Brain microvascular endothelial cell (primary cell): Measurements from ENCODE around the gene WRNIP1.

Source experiments
- DNase-seq: peaks from one replicate; pipeline ENCODE4 v3.0.0-alpha.2; 2020
- H3K27ac ChIP-seq: fragments of 250-450 bp; sonication (Bioruptor Pico); 2 replicates; pipeline ENCODE4 v1.5.1; 2020; ENCODE audit warnings: mild to moderate bottlenecking, moderate library complexity
- H3K27me3 ChIP-seq: fragments of 250-450 bp; sonication (Bioruptor Pico); replicated peaks from 2 replicates; pipeline ENCODE4 v1.5.1; 2020; ENCODE audit warnings: mild to moderate bottlenecking
- H3K36me3 ChIP-seq: fragments of 250-450 bp; sonication (Bioruptor Pico); replicated peaks from 2 replicates; pipeline ENCODE4 v1.5.1; 2020; ENCODE audit warnings: mild to moderate bottlenecking
- H3K4me3 ChIP-seq: 2 replicates; pipeline ENCODE4 v1.5.1; 2011; ENCODE audit warnings: low read depth, mild to moderate bottlenecking, control low read depth, low read length, moderate library complexity
- in situ Hi-C: cut with HindIII; loops from 2 replicates; pipeline ENCODE4 v1.10.0; 2017; ENCODE audit warnings: low sequenced_read_pairs, low pct_ligation_motif_present
- TF ChIP-seq, protein P1 (sequence below): IDR thresholded peaks from 2 replicates; pipeline ENCODE4 v1.5.1; 2011; ENCODE audit warnings: low read depth, mild to moderate bottlenecking, moderate library complexity, low read length, control low read depth, inconsistent platforms; ENCODE audit errors: missing control alignments

WRNIP1 gene

DNA sequence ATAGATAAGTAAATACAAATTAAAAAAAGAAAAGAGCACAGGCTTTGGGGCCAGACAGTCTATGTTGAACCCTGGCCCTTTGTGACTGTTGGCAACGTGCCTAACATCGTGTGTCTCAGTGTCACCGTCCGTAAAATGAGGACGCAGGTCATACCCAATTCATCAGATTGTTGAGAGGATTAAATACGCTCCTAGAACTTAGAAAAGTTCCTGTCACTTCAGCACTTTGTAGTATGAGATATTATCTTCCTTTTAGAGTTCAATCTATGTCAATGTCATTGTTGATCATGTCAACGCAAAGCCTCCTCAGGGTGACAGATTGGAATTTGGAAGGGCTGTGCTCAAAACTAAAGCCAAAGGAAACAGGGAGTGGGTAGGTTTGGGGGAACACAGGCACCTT lies 54.8 kb downstream of the WRNIP1 start:
- in situ Hi-C loops: no loop called here
- H3K27ac ChIP-seq: no peak overlapping the region
- no peak overlapping the region for H3K4me3 ChIP-seq
- no peaks in the 10 kb centered on the region for H3K27me3 ChIP-seq
- no peak for DNase-seq
- TF ChIP-seq, protein P1, sequence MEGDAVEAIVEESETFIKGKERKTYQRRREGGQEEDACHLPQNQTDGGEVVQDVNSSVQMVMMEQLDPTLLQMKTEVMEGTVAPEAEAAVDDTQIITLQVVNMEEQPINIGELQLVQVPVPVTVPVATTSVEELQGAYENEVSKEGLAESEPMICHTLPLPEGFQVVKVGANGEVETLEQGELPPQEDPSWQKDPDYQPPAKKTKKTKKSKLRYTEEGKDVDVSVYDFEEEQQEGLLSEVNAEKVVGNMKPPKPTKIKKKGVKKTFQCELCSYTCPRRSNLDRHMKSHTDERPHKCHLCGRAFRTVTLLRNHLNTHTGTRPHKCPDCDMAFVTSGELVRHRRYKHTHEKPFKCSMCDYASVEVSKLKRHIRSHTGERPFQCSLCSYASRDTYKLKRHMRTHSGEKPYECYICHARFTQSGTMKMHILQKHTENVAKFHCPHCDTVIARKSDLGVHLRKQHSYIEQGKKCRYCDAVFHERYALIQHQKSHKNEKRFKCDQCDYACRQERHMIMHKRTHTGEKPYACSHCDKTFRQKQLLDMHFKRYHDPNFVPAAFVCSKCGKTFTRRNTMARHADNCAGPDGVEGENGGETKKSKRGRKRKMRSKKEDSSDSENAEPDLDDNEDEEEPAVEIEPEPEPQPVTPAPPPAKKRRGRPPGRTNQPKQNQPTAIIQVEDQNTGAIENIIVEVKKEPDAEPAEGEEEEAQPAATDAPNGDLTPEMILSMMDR: no peak
- H3K36me3 ChIP-seq: no peaks in the 10 kb centered on the region

DNA sequence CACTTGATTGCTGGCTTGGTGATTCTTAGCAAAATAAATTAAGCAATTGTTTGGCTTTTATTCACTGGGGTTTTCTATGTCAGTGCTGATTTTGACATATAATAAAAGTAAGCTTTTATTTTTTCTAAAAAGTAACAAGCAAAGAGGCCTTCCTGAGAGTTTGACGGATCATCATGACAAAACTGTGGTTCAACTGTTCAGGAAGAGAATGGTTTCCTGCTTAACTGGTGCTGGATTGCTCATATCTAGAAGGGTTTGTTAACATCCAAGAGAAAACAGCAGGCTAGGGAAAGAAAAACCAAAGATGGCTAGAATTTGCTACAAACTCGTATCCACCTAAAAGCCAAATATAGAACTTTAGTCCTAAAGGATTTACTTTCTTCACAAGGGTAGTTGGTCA lies 55.2 kb downstream of the WRNIP1 start:
- no peak for DNase-seq
- no peak overlapping the region for H3K4me3 ChIP-seq
- H3K36me3 ChIP-seq: no peaks in the 10 kb centered on the region
- in situ Hi-C loops: no loop called here
- no peaks in the 10 kb centered on the region for H3K27me3 ChIP-seq
- TF ChIP-seq, protein P1: no peak
- H3K27ac ChIP-seq: no peak overlapping the region

DNA sequence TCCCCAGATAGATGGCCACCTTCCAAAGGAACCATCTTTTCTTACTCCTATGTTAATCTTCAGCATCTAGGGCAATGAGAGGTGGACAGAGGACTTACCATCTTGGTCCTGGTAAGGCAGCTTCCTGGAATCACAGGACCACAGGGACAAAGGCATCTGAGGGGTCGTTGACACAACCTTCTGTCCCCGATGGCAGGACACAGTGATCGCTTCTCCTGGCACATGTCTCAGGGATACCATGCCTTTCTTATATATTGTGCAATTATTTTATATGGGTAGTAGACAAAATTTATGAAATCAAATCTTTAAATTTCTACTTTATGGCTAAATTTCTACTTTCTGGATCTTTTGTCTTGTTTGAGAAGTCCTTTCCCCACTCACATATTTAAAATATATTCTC lies 56.4 kb downstream of the WRNIP1 start:
- no peak overlapping the region for H3K27ac ChIP-seq
- TF ChIP-seq, protein P1: no peak
- in situ Hi-C loops: no loop called here
- H3K27me3 ChIP-seq: no peaks in the 10 kb centered on the region
- no peak for DNase-seq
- no peak overlapping the region for H3K4me3 ChIP-seq
- H3K36me3 ChIP-seq: no peaks in the 10 kb centered on the region

DNA sequence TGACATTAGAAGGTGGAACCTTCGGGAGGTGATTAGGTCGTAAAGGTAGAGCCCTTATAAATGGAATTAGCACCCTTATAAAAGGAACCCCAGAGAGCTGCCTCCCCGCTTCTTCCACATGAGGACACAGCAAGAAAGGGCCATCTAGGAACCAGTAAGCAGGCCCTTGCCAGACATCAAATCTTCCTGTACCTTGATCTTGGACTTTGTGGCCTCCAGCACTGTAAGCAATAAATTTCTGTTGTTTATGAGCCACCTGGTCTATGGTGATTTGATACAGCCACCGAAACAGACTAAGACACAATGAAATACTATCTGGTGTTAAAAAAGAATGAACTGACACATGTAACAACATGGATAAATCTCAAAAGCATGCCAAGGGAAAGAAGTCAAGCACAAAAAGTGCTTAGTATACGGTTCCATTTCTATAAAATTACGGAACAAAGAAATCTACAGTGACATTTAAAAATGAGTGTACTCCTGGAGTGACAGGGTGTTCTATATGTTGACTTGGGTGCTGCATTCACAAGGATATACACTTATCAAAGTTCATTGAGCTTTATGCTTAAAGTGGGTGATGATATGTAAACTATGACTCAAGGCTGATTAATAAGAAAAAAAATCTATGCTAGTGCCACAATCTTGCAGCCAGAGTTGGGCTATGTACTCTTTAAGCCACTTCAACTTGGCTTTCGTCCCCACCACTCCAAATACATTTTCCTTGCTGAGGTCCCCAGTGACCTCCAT lies 58.1 kb downstream of the WRNIP1 start:
- Histone ChIP-seq H3K27ac (no peak overlapping the region), H3K27me3 (no peaks in the 10 kb centered on the region), H3K4me3 (no peak overlapping the region), H3K36me3 (no peaks in the 10 kb centered on the region)
- TF ChIP-seq, protein P1: no peak
- in situ Hi-C loops: no loop called here
- no peak for DNase-seq

DNA sequence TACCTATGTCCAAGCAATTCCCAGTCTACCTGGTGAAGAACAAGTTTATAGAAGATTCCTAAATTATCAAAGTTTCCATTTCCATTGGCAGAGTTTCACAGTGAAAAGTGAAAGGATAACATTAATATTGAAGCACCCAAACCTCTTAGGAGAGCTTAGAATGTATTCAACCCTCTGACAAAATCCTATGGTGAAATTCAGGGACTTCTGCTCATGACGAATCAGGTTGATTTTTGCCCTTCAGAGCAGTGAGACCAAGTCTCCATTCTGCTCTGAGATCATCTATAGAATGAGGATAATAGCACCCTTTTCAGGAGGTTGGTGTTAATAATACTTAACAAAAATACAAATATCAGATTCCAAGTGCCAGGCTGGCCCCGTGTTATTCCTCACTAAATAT lies 60.9 kb downstream of the WRNIP1 start:
- in situ Hi-C loops: no loop called here

More for the DNA sequence above, 60.9 kb downstream of the WRNIP1 start:
- no peaks in the 10 kb centered on the region for H3K27me3 ChIP-seq
- H3K4me3 ChIP-seq: no peak overlapping the region
- H3K27ac ChIP-seq: no peak overlapping the region
- DNase-seq: no peak
- H3K36me3 ChIP-seq: no peaks in the 10 kb centered on the region
- TF ChIP-seq, protein P1: no peak
